ENCODE results near the gene BORCS5.

BORCS5 gene

GRCh38 chr12:12436831-12437345 lies 80.0 kb downstream of the BORCS5 start:
- no peak for DNase-seq

DNA sequence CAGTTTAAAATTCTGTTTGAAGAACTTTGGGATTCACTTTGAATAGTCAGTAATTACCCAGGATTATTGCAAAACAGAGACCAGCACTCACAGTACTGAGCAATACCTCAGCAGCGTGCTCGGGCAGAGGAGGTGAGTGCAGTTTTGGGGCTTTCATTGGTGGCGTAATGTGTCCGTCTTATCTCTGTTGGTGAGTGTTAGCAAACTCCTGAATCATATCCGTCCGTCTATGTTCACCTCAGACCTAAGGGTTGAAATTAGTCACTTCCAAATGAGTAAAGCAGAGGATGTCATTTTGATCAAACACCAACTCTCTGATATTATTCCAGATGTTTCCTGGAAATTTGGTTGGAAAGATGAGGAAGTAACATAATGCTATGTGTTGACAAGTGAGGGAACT lies 82.8 kb downstream of the BORCS5 start:
- no peak for DNase-seq

DNA sequence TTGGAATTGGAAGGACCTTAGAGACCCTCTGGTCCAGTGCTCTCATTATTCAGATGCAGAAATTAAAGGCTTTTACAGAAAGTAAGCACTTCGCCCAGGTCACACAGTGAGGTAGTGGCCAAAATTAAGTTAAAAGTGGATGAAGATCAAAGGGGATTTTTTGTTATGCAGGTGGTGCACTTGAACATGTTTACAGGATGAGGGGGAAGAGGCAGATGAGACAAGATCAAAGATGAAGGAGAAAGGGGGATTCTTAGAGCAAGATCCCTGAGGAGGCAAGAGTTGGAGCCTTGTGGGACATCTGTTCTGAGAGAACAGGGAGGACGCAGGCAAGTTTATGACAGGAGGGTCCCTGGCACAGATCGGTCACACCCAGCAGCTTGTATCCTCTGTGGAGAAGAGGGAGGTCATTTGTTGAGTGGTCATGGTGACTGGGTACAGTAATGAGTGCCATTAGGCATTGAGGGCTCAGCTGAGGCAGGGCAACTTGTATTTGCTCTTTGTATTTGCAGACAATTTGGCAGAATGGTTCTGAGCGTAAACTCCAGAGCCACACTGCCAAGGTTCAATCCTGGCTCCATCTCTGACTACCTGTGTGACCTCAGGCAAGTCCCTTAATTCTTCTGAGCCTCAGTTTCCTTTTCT lies 84.0 kb downstream of the BORCS5 start:
- no peak for DNase-seq

DNA sequence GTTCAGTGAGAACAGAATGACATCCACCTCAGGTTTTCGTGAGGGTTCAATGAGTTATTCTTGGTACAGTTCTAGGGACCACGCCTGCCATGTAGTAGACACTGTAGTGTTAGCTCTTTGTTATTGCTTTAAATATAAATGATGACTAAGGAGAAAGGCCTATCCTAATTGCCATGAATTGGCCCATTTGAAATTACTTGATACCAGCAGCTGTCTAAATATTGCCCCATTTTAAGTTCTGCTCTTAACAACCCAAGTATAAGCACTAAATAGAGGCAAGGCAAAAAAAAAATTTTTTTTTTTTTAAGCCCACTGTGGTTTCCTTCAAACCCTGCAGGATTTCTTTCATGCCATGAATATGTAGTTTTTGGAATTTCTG lies 84.5 kb downstream of the BORCS5 start:
- no peak for DNase-seq

- no peak for DNase-seq
Observed at GRCh38 chr12:12441843-12442461, 85.1 kb downstream of the BORCS5 start.

DNA sequence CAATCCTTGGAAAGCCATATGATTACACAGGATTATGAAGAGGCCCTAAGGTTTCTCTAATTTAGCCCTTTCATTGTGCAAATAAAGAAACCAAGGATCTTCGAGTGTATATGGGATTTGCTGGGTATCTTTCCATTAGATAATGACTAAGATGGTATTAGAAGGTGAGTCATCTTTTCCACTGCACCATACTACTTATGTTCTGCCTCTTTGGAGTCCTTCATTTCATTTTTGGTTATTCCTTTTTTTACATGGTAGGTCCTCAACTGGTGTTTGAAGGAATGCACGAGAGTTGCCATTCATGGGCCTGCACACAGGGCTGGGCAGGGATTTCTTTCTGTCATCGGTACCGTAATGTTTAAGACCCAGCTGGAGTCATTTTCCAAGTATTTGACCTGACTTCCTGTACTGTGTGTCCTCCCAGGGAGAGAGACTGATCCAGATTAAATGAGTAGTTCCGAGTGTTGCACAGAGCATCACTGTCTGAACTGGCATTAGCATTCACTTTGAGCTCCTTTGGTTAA lies 85.7 kb downstream of the BORCS5 start:
- no peak for DNase-seq

- no peak for DNase-seq
Observed at GRCh38 chr12:12443431-12443878, 86.6 kb downstream of the BORCS5 start.

DNA sequence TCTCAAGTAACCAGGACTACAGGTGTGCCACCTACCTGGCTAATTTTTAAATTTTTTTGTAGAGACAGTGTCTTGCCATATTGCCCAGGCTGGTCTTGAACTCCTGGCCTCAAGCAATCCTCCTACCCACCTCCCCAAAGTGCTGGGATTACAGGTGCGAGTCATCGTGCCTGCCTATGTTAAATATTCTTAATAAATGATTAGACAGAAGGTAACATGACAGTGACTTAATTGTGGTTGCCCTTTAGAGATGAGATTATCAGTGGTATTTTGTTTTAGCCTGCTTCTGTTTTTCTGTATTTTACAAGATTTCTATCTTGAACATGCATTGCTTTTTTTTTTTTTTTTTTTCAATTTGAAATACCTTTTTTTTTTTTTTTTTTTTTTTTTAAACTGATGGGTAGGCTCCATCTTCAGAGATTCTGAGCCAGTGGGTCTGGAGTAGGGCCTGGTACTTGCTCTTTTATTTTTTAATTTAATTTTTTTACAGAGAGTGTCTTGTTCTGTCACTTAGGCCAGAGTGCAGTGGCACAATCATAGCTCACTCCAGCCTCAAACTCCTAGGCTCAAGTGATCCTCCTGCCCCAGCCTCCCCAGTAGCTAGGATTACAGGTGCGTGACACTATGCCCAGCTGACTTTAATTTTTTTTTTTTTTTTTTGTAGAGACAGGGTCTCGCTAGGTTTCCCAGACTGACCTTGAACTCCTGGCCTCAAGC lies 88.4 kb downstream of the BORCS5 start:
- no peak for DNase-seq

- DNase-seq, result no peak
Observed at GRCh38 chr12:12445882-12446181, 89.0 kb downstream of the BORCS5 start.

DNA sequence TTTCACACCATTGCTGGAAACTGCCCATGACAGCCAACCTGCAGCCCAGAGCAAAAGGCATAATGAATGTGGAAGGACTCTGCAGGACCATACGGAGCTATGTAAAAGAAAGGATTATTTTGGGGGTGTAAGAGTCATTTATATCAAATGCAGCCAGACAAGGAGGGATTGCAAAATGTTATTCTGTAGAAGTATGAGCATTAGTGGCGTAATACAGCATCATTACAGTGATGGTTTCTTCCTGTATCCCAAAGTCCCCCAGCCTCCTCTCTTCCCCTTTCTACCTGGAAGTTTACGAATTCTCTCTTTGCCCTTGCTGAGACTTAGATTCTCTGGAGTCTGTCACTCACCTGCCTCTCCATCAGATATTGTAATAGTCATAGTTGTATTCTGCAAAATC lies 89.9 kb downstream of the BORCS5 start:
- no peak for DNase-seq

- DNase-seq, result no peak
Observed at GRCh38 chr12:12447236-12447635, 90.4 kb downstream of the BORCS5 start.

DNA sequence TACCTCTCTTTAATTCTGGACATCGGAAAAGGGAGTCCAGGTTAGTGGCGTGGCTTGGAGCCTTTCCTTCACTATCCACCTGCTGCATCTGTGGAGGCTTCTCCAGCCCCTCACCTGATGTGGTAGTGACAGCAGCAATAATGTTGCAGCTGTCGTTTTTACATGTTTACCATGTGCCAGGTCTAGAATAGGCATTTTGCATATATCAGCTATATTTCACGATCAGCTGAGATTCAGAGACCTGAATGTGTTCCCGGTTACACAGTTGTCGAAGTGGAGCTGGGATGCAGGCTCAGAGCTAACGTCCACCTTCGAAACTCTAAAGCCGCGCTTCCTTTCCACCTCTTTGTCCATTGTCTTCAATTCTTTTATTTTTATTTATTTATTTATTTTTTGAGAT lies 91.0 kb downstream of the BORCS5 start:
- no peak for DNase-seq

GRCh38 chr12:12449533-12450025 lies 92.7 kb downstream of the BORCS5 start:
- no peak for DNase-seq

DNA sequence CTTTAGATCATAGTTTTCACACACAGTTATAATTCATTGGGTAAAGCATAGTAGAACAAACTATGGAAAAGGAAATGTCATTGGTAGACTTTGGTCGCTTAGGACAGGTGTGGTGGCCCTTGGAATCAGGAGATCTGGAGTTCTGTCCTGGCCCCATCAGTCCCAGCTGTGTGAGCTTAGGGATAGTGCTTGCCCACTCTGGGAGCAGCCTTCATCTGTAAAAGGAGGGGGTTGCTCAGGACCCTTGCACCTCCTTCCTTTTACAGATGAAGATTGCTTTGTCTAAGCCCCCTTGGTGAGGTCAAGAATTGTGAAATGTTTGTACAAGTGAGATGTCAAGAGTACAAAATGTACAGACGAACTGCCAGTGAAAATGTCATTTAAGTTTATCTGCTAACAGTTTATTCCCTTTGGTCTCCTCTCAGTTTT lies 93.2 kb downstream of the BORCS5 start:
- DNase-seq, result no peak

DNA sequence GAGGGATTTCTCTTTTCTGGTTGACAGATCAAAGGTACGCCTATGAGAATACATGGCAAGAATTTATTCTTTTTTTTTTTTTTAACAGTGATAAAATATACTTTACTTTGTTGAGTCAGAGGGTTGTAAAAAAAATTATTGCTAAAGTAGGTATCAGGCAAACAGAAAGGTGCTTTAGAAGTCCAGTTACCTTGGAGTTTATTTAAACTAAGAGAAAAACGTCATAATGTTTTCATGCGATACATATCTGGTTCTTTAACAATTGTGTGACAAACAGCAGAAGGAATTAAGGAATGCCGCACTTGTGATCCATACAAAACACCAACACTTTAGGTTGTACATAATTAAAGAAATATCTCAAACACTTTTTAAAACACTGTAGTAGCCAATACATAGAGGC lies 94.2 kb downstream of the BORCS5 start:
- no peak for DNase-seq

DNA sequence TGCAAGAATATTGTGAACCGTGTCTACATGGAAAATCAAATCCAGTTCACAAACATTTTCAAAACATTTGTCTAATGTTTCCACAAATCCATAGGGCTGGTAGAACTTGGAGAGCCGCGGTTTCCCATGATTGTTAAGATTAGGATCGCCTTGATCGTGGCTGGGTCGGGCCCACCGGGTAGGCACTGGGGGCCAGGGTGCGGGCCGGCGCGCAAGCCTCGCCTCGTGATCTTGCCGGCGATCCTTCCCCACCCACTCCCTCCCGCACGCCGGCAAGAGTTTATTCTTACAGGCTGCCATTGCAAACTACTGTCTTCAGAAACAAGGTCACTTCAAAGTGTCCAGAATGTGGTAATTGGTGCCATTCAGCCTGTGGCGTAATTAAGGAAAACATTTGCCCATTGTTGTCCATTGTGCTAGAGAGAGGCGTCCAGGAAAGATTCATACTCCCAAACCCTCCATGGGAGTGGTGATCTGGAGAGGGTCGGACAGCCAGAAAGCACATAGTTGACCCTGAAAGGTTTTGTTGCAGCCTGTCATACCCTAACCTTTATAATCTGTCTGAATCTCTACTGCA lies 95.5 kb downstream of the BORCS5 start:
- DNase-seq, result no peak

GRCh38 chr12:12453635-12454034 lies 96.8 kb downstream of the BORCS5 start:
- DNase-seq, result no peak

DNA sequence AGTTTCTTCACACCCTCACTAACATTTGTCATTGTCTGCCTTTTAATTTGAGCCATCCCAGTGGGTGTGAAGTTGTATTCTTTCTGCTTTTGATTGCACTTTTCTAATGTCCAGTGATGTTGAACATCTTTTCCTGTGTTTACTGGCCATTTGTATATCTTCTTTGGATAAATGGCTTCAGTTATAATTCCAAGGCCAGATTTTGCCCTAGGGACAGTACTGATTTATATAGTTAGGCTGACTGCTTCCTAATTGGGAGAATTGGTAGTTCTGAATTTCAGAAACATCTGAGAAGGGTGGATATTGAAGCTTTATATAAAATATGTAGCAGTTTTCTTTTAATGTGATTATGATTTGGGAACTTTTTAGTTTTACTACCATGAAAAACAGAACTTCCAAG lies 97.4 kb downstream of the BORCS5 start:
- DNase-seq, result no peak

GRCh38 chr12:12456637-12457036 lies 99.8 kb downstream of the BORCS5 start:
- no peak for DNase-seq

GRCh38 chr12:12460935-12461922 lies 104.4 kb downstream of the BORCS5 start:
- DNase-seq, result no peak

DNA sequence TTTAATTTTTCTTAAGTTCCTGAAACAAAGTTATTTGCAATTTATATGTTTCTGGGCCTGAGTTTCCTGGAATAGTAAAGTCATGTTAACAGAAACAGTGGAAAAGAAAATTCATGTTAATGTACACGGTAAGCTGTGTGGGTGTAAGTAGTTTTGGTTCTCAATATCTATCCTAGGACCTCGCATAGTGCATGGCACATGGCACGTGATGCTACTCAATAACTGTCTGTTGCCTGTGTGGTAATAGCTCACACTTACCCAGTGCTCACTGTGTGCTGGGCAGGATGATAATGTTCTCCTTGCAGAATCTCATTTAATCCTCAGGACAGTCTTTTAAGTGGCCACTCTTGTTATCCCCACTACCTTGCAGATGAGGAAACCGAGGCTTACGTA lies 105.0 kb downstream of the BORCS5 start:
- DNase-seq, result no peak

GRCh38 chr12:12465522-12465921 lies 108.6 kb downstream of the BORCS5 start:
- DNase-seq, result no peak

Data from GOT3 (cell line).